ENCODE data around the gene NTM. TPM values are rescaled to one million over a fixed set of nuclear protein-coding genes. Genes with fewer than 3 reads are reported as not detected.

Gene NTM
- total and polyA plus RNA-seq, 2 experiments from 2014 or later: 25.9 to 49.0 TPM

DNA sequence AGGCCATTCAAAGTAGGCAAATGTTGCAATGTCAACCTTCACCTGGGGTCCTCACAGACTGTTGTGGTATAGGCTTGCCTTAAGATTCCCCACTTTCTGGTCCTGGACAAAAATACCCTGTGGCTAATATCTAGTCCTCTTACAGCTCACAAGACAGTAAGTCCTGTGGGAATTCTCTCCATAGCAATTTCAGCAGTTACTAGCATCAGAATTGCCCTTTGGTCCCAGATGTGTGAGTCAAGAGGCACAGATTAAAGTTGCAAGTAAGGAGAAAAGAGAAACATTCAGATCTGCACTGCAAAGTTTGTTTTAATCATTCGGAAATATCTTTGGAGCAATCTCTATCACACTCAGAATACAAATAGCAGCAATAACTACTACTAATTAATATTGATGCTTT lies 420.2 kb downstream of the NTM start:
- Histone ChIP-seq H2AFZ (no peak overlapping the region), H3K9me3 (ENCODE audit: low read depth) (no peaks in the 10 kb centered on the region), H3F3A (ENCODE audit: insufficient read depth) (no peaks in the 10 kb centered on the region), H3K4me1 (ENCODE audit: insufficient read depth) (no peaks in the 10 kb centered on the region), H3K27me3 (replicated peaks; ENCODE audit: insufficient read depth) (peaks cover 3% of the 10 kb centered on the region; the same call in 1 of the 2 replicates), H3K4me3 (no peak overlapping the region), H3K9ac (no peak overlapping the region), H3K27ac (no peak overlapping the region), H3K4me2 (ENCODE audit: unreplicated experiment) (no peak overlapping the region), H3K9me2 (ENCODE audit: insufficient read depth) (no peaks in the 10 kb centered on the region), H3K79me2 (ENCODE audit: insufficient read depth) (no peaks in the 10 kb centered on the region), H4K20me1 (ENCODE audit: insufficient read depth) (no peaks in the 10 kb centered on the region), H3K36me3 (ENCODE audit: low read depth) (no peaks in the 10 kb centered on the region)
- WGBS, 2 experiments (ENCODE audit: low coverage in 1 of 2, low lambda C conversion rate in 2 of 2, missing lambda C conversion rate in 2 of 2): 78% methylated on average over 1 of the region's 1 CpG
- in situ Hi-C loops (cut with MboI): no loop called here
- DNase-seq: peak; percentile 40
- no peak for TF ChIP-seq EZH2phosphoT487 (IDR thresholded peaks at IDR 0.05; ENCODE audit: insufficient read depth, low read depth)
- no peak for TF ChIP-seq EZH2 (IDR thresholded peaks at IDR 0.05; ENCODE audit: insufficient read depth, poor library complexity, severe bottlenecking)

DNA sequence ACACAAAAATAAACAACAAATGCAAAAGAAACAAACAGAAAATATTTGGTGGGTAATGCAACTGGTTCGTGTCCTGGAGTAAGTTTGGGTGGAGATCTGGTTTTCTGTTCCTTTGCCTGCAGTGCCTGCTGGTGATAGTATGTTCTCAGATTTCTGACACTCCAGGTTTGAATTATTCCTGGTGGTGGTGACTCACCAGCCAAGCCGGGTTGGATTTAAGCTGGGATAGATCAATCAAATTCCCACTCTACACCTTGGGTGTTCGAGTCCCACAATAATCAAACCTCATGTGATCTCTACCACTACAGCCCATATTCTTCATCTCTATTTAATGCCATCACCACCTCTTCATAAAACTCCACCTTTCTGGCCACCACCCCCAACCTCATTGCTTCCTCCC lies 421.8 kb downstream of the NTM start:
- in situ Hi-C loops (cut with MboI): no loop called here
- WGBS, 2 experiments (ENCODE audit: low coverage in 1 of 2, low lambda C conversion rate in 2 of 2, missing lambda C conversion rate in 2 of 2): 33 to 47% methylated on average over 3 of the region's 3 CpGs
- peak; percentile 15 for DNase-seq

DNA sequence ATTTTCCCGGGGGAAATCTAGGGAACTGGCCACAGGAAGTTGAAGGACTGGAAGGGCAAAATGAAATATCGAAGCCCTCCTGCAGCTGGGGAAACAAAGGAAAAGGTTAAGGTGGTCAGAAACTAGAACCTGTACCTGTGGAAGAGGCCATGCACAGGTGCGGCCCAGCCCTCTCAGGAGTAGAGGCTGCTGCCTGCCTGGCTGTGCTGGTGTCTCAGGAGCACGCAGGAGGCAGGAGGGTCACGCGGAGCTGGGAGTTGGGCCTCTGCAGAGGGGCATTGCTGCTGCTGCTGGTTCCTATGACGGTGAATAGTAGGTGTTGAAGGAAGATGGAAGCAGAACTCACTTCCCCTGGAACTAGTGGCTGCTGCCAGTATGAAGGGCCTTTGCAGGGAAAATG lies 425.7 kb downstream of the NTM start:
- Histone ChIP-seq H3K4me1 (ENCODE audit: insufficient read depth) (no peaks in the 10 kb centered on the region), H3K4me2 (ENCODE audit: unreplicated experiment) (no peak overlapping the region), H3K9me2 (ENCODE audit: insufficient read depth) (no peaks in the 10 kb centered on the region), H4K20me1 (ENCODE audit: insufficient read depth) (no peaks in the 10 kb centered on the region), H3K4me3 (no peak overlapping the region), H3K9me3 (ENCODE audit: low read depth) (no peaks in the 10 kb centered on the region), H3K79me2 (ENCODE audit: insufficient read depth) (no peaks in the 10 kb centered on the region), H3K9ac (no peak overlapping the region), H3K27me3 (replicated peaks; ENCODE audit: insufficient read depth) (peaks cover 25% of the 10 kb centered on the region; the same call in 1 of the 2 replicates), H3K36me3 (ENCODE audit: low read depth) (no peaks in the 10 kb centered on the region), H3F3A (ENCODE audit: insufficient read depth) (no peaks in the 10 kb centered on the region), H2AFZ (no peak overlapping the region), H3K27ac (no peak overlapping the region)
- in situ Hi-C loops (cut with MboI): no loop called here
- TF ChIP-seq EZH2phosphoT487 (IDR thresholded peaks at IDR 0.05; ENCODE audit: insufficient read depth, low read depth) (no peak), EZH2 (IDR thresholded peaks at IDR 0.05; ENCODE audit: insufficient read depth, poor library complexity, severe bottlenecking) (no peak)
- no peak for DNase-seq
- 69 to 71% methylated on average over 7 of the region's 7 CpGs for WGBS, 2 experiments (ENCODE audit: low coverage in 1 of 2, low lambda C conversion rate in 2 of 2, missing lambda C conversion rate in 2 of 2)

More for the DNA sequence above, 421.8 kb downstream of the NTM start:
- H3K27me3 ChIP-seq (replicated peaks; ENCODE audit: insufficient read depth): peaks cover under 1% of the 10 kb centered on the region; the same call in 1 of the 2 replicates
- no peak overlapping the region for H3K4me2 ChIP-seq (ENCODE audit: unreplicated experiment)
- no peaks in the 10 kb centered on the region for H3F3A ChIP-seq (ENCODE audit: insufficient read depth)
- no peak overlapping the region for H3K4me3 ChIP-seq
- TF ChIP-seq EZH2phosphoT487 (IDR thresholded peaks at IDR 0.05; ENCODE audit: insufficient read depth, low read depth) (no peak), EZH2 (IDR thresholded peaks at IDR 0.05; ENCODE audit: insufficient read depth, poor library complexity, severe bottlenecking) (no peak)
- H3K79me2 ChIP-seq (ENCODE audit: insufficient read depth): no peaks in the 10 kb centered on the region
- H3K9me2 ChIP-seq (ENCODE audit: insufficient read depth): no peaks in the 10 kb centered on the region
- H4K20me1 ChIP-seq (ENCODE audit: insufficient read depth): no peaks in the 10 kb centered on the region
- H3K4me1 ChIP-seq (ENCODE audit: insufficient read depth): no peaks in the 10 kb centered on the region
- no peak overlapping the region for H2AFZ ChIP-seq
- no peak overlapping the region for H3K9ac ChIP-seq
- no peaks in the 10 kb centered on the region for H3K36me3 ChIP-seq (ENCODE audit: low read depth)
- H3K27ac ChIP-seq: no peak overlapping the region
- H3K9me3 ChIP-seq (ENCODE audit: low read depth): no peaks in the 10 kb centered on the region

DNA sequence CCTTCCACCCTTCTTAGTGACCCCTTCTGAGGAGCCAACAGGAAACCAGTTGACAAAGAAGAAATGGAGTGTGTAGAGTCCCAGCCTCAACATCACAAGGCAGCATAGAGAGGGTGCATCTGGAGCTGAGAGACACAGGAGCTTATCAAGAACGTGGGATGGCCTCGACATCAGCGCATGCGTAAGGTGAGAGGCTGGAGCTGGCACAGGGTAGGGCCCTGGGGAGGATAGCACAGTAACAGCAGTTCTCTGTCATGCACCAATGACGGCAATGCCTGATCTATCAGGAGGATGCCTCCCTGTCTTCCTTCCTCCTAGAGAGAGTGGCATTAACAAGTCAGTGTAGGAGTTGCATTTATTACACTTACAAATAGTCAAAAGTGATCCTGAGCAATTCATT lies 426.1 kb downstream of the NTM start:
- H3K36me3 ChIP-seq (ENCODE audit: low read depth): no peaks in the 10 kb centered on the region
- no peaks in the 10 kb centered on the region for H3F3A ChIP-seq (ENCODE audit: insufficient read depth)
- no peaks in the 10 kb centered on the region for H3K79me2 ChIP-seq (ENCODE audit: insufficient read depth)
- peaks cover 25% of the 10 kb centered on the region; the same call in 1 of the 2 replicates for H3K27me3 ChIP-seq (replicated peaks; ENCODE audit: insufficient read depth)
- H2AFZ ChIP-seq: no peak overlapping the region
- no peaks in the 10 kb centered on the region for H3K9me3 ChIP-seq (ENCODE audit: low read depth)
- no peak for DNase-seq
- no peaks in the 10 kb centered on the region for H3K9me2 ChIP-seq (ENCODE audit: insufficient read depth)
- no peak overlapping the region for H3K27ac ChIP-seq
- H3K4me2 ChIP-seq (ENCODE audit: unreplicated experiment): no peak overlapping the region
- no peak overlapping the region for H3K4me3 ChIP-seq
- no peak overlapping the region for H3K9ac ChIP-seq
- no peaks in the 10 kb centered on the region for H4K20me1 ChIP-seq (ENCODE audit: insufficient read depth)
- TF ChIP-seq EZH2phosphoT487 (IDR thresholded peaks at IDR 0.05; ENCODE audit: insufficient read depth, low read depth) (no peak), EZH2 (IDR thresholded peaks at IDR 0.05; ENCODE audit: insufficient read depth, poor library complexity, severe bottlenecking) (no peak)
- H3K4me1 ChIP-seq (ENCODE audit: insufficient read depth): no peaks in the 10 kb centered on the region
- in situ Hi-C loops (cut with MboI): no loop called here
- WGBS, 2 experiments (ENCODE audit: low coverage in 1 of 2, low lambda C conversion rate in 2 of 2, missing lambda C conversion rate in 2 of 2): 52 to 67% methylated on average over 5 of the region's 5 CpGs

DNA sequence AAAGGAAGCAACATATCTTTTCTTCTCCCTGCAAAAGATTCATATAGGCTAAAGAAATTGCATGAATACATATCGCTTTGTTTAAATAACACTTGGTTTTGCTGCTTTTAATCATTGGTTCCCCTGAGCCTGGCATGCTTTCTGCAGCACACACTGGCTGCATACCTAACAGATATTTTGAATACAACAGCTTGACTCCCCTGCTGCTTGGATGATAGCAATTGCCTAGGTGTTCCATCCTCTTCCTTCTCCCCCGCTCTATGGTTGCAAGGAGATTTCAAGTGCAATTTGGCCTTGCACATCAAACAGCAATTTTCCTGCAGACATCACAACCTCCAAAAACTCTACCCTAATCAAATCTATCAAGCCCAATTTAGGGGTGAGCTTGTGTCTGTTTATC lies 430.0 kb downstream of the NTM start:
- H3K4me2 ChIP-seq (ENCODE audit: unreplicated experiment): no peak overlapping the region
- DNase-seq: no peak
- H3K27me3 ChIP-seq (replicated peaks; ENCODE audit: insufficient read depth): peaks cover 37% of the 10 kb centered on the region
- in situ Hi-C loops (cut with MboI): no loop called here
- no peak overlapping the region for H3K4me3 ChIP-seq
- no peaks in the 10 kb centered on the region for H3K9me3 ChIP-seq (ENCODE audit: low read depth)
- H3K4me1 ChIP-seq (ENCODE audit: insufficient read depth): no peaks in the 10 kb centered on the region
- no peak overlapping the region for H3K27ac ChIP-seq
- H2AFZ ChIP-seq: no peak overlapping the region
- H3K79me2 ChIP-seq (ENCODE audit: insufficient read depth): no peaks in the 10 kb centered on the region
- H3F3A ChIP-seq (ENCODE audit: insufficient read depth): no peaks in the 10 kb centered on the region
- no peaks in the 10 kb centered on the region for H3K36me3 ChIP-seq (ENCODE audit: low read depth)
- no peaks in the 10 kb centered on the region for H3K9me2 ChIP-seq (ENCODE audit: insufficient read depth)
- 60 to 65% methylated on average over 2 of the region's 2 CpGs for WGBS, 2 experiments (ENCODE audit: low coverage in 1 of 2, low lambda C conversion rate in 2 of 2, missing lambda C conversion rate in 2 of 2)
- H4K20me1 ChIP-seq (ENCODE audit: insufficient read depth): no peaks in the 10 kb centered on the region
- H3K9ac ChIP-seq: no peak overlapping the region
- TF ChIP-seq EZH2phosphoT487 (IDR thresholded peaks at IDR 0.05; ENCODE audit: insufficient read depth, low read depth) (no peak), EZH2 (IDR thresholded peaks at IDR 0.05; ENCODE audit: insufficient read depth, poor library complexity, severe bottlenecking) (no peak)

Measured in GM23248 (cell line).